Raji (cell line): ENCODE data around the gene FSHR.

Experiments used
- POLR2A ChIP-seq: IDR thresholded peaks from 2 replicates; pipeline ENCODE4 v1.6.1; 2011; ENCODE audit warnings: low read depth, low read length, control low read depth; ENCODE audit not compliant: insufficient read depth

Gene FSHR

GRCh38 chr2:48933828-48934497 is 220.4 kb downstream of the FSHR start:
- TF ChIP-seq POLR2A, result no peak

- no peak for TF ChIP-seq POLR2A
These were observed 221.6 kb downstream of the FSHR start for GRCh38 chr2:48932667-48933066.

GRCh38 chr2:48929571-48930301 is 224.6 kb downstream of the FSHR start:
- TF ChIP-seq POLR2A, result no peak

- TF ChIP-seq POLR2A, result no peak
These were observed 227.0 kb downstream of the FSHR start for GRCh38 chr2:48927355-48927754.

GRCh38 chr2:48915884-48916283 is 238.4 kb downstream of the FSHR start:
- no peak for TF ChIP-seq POLR2A

- TF ChIP-seq POLR2A, result no peak
These were observed 239.1 kb downstream of the FSHR start for GRCh38 chr2:48915227-48915626.

GRCh38 chr2:48914477-48915089 is 239.7 kb downstream of the FSHR start:
- no peak for TF ChIP-seq POLR2A
